A549 treated with Mapracorat at 1 μM for 4 hours (cell line): ENCODE results near the gene TAS2R40. TPM values are rescaled to one million over a fixed set of nuclear protein-coding genes. Genes with fewer than 3 reads are reported as not detected.

ENCODE experiments used
- total RNA-seq: library from RNA; stranded (reverse); fragments of 200-300 nt; extraction: Qiagen RNA extraction; gene quantifications from 5 replicates; pipeline ENCODE4 v1.2.3, GENCODE V29; 2022

TAS2R40 gene
- total RNA-seq, result not detected in 5 replicates

DNA sequence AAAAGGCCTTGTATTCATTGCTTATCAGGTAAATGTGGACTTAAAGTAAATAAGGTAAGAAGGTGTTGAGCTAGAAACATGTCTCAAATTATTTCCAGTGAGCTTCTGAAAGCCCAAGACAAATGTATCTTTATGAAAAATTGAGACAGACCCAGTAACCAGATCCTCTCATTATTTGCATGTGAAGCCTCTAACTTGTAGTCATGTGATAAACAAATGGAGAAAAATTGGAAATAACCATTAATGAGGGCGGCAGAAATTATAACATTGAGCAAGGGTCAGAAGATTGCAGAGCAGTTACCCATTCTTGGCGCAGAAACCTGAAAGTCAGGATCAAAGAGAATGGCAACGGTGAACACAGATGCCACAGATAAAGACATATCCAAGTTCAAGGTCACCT is at the start of gene TAS2R40:
TSS of gene TAS2R40 (plus strand) at position 301 of the 400 bp plus-strand sequence. CDS start at position 343, 42 bp downstream.

DNA sequence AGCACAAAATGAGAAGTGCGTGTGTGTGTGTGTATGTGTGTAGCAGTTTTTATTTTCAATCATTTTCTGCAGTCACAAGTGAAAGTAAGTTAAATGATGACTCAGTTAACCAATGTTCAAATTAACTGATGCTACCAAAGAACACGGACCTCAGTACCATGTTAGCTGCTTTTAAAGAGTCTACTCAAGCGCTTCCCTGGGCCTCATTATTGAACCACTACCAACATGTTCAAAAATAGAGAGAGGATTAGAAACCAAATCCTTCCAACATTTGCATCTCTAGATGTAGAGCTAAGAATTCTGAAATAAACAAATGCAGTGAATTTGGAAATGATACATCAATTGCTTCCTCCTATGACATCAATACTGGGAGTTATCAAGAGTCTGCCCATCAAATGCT is 38.8 kb upstream of the TAS2R40 start, which contains the start of gene TAS2R39:
TSS of gene TAS2R39 (plus strand) at position 396 of the 400 bp plus-strand sequence. CDS start at position 396, 0 bp downstream.

DNA sequence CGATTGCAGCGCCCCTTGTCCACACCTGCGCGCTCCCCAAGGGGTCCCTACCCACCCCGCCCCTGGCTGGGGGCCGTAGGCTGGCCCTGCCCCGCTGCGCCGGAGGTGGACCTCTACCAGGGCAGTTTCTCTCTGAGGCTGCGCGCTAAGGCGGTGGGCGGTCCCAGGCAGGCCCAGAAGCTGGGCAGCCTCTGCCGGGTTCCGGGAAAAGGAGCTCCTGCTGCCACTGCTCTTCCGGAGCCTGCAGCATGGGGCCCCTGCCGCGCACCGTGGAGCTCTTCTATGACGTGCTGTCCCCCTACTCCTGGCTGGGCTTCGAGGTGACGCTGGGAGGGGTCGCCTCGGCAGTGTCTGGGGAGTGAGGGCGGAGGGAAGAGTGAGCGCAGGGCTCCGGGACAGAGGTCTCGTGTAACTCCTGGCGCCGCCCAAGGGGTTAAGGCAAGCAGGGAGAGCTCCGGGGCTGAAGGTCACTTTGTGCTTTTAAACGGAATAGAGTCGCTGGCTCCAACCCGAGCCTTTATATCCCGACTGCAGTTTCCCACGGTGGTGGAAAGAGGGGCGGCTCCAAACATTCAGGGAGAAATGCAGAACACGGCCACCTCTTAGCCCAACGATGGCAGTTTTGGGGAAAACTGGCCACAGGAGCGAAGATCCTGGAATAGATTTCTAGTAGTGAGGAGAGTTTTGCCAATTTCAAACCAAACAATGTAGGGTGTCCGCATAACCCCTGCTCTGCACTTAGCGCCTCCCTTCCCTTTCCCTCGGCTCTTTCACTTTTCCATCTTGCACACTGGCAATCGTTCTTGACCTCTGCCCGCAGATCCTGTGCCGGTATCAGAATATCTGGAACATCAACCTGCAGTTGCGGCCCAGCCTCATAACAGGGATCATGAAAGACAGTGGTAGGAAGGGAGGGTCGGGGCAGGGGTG is 41.7 kb downstream of the TAS2R40 start, which contains the start of gene GSTK1:
TSS of gene GSTK1 (plus strand) at position 176 of the 930 bp plus-strand sequence. CDS start at position 249, 73 bp downstream.

Other genes with a start within 250 kb of the TAS2R40 start
- gene OR9A2, start 194.9 kb upstream of the TAS2R40 start, total RNA-seq, result not detected in 5 replicates
- gene OR6V1, start 169.7 kb upstream of the TAS2R40 start, total RNA-seq, result not detected in 5 replicates
- gene PIP, start 90.0 kb upstream of the TAS2R40 start, total RNA-seq, result 0.36 to 0.48 TPM (median 0.36 TPM) in 3 of 5 replicates, not detected in the others
- gene TAS2R39, start 38.6 kb upstream of the TAS2R40 start, total RNA-seq, result not detected in 5 replicates
- gene GSTK1, start 41.4 kb downstream of the TAS2R40 start, total RNA-seq, result 108 to 122 TPM (median 119 TPM) in 5 replicates
- 0.67 to 1.6 TPM (median 1.1 TPM) in 5 replicates for gene TMEM139, start 62.9 kb downstream of the TAS2R40 start, total RNA-seq
- 17.0 to 21.8 TPM (median 19.6 TPM) in 5 replicates for gene CASP2, start 66.3 kb downstream of the TAS2R40 start, total RNA-seq
- gene CLCN1, start 94.1 kb downstream of the TAS2R40 start, total RNA-seq, result 0.05 to 0.37 TPM in 2 of 5 replicates, not detected in the others
- gene FAM131B, start 140.7 kb downstream of the TAS2R40 start, total RNA-seq, result 0.27 to 0.49 TPM (median 0.43 TPM) in 5 replicates
- 160 to 188 TPM (median 183 TPM) in 5 replicates for gene ZYX, start 159.3 kb downstream of the TAS2R40 start, total RNA-seq
- 0.22 TPM in 1 of 5 replicates, not detected in the others for gene EPHA1, start 186.8 kb downstream of the TAS2R40 start, total RNA-seq
- not detected in 5 replicates for gene TAS2R60, start 221.4 kb downstream of the TAS2R40 start, total RNA-seq